Measurements from ENCODE around the gene KRTAP10-6.
"Not testable (repeated sequence)": the region's sequence is repeated elsewhere in the genome, so short reads cannot be mapped to it uniquely, and the experiment has no call there.

Gene KRTAP10-6

DNA sequence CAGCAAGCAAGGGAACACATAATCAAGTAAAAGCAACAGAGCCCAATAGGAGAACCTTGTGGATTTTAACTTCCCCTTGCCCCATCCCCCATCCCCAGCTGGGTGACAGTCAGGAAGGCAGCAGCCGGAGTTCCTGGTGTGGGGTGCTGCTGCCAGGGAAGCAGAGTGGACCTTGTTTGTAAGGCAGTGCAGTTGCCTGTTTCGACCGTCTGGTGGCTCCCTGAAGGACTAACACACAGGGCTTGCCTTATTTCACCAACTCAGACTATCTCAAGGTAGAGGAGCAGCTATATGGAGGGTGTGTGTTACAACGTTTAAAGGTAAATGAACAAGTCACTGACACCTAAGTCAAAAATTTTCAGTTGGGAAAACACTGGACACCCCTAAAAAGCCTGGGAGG, 26.2 kb upstream of the KRTAP10-6 start:
- in situ Hi-C loops (cut with MboI; ENCODE audit: low sequenced_read_pairs): no loop called here

DNA sequence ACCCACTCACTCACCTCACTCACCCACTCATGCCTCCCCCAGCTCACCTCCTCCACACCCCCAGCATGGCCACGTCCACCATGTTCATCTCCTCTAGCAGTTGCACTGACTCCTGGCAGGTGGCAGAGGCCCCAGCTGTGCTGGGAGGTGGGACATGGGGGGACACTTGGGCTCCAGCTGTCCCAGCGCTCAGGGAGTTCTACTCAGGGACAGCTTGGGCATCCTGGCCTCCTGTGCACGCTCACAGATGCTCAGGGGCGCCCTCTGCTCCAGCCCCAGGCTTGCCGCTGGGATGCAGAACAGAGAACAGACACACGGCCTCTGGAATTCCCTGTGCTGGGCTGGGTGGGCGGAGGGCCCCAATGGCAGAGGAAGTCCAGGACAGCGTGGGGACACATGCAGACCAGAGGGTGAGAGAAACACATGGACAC, 24.8 kb upstream of the KRTAP10-6 start:
- in situ Hi-C loops (cut with MboI; ENCODE audit: low sequenced_read_pairs): no loop called here

- in situ Hi-C loops (cut with MboI; ENCODE audit: low sequenced_read_pairs): no loop called here
These were observed 24.3 kb upstream of the KRTAP10-6 start for GRCh38 chr21:44616591-44616926.

DNA sequence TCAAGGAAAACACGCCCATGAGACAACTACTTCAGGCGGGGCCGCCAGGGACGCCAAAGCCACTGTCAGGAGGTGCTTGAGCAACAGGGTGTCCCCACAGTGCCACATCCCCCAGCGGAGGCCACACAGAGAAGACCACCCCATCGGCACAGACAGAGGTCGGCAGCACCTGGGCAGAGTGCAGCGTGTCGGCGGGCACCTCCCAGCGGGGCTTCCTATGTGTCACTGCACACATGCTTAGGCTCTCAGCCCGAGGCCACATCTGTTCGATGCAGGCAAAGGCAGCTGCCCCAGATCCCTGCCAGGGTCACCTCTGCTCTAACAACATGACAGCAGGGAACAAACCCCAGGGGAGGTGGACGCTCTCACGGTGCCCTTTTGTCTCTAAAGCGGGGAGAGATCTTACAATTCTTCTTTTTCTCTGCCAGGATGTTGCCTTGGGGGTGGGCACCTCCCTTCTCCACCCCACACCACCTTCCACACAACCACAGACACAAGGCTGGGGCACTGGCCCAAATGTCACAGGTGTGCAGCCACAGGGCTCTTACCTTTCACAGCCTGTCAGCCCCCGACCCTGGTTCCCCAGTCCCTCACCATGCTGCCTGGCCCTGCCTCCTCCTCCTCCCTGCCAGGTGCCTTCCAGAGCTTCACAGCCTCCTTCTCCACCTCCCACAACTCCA, 23.7 kb upstream of the KRTAP10-6 start:
- in situ Hi-C loops (cut with MboI; ENCODE audit: low sequenced_read_pairs): no loop called here

GRCh38 chr21:44615466-44615865, 23.2 kb upstream of the KRTAP10-6 start:
- in situ Hi-C loops (cut with MboI; ENCODE audit: low sequenced_read_pairs): no loop called here

- in situ Hi-C loops (cut with MboI; ENCODE audit: low sequenced_read_pairs): no loop called here
These were observed 22.7 kb upstream of the KRTAP10-6 start for GRCh38 chr21:44614961-44615391.

DNA sequence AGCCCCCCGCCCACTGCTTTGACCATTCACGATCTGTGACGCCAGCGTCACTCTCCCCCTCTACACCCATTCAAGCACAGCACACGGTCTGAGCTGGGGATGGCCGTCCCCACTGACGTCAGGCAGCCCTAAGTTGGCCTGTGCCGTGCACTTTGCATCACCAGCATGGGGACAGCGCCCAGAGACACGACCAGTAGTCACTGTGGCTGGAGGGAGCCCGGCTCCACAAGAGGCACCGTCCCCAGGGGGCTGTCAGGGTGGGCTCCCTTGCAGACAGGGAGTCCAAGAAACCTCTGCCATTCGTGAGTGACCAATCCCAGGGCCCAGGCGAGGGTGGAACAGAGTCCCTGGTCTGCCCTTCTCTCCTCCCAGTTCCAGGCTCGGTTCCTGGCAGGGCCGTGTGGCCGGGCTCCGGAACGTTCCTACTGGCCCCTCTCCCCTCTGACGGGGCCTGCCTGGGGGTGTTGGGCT, 21.9 kb upstream of the KRTAP10-6 start:
- in situ Hi-C loops (cut with MboI; ENCODE audit: low sequenced_read_pairs): no loop called here

- in situ Hi-C loops (cut with MboI; ENCODE audit: low sequenced_read_pairs): no loop called here
These were observed 21.3 kb upstream of the KRTAP10-6 start for GRCh38 chr21:44613386-44614155.

DNA sequence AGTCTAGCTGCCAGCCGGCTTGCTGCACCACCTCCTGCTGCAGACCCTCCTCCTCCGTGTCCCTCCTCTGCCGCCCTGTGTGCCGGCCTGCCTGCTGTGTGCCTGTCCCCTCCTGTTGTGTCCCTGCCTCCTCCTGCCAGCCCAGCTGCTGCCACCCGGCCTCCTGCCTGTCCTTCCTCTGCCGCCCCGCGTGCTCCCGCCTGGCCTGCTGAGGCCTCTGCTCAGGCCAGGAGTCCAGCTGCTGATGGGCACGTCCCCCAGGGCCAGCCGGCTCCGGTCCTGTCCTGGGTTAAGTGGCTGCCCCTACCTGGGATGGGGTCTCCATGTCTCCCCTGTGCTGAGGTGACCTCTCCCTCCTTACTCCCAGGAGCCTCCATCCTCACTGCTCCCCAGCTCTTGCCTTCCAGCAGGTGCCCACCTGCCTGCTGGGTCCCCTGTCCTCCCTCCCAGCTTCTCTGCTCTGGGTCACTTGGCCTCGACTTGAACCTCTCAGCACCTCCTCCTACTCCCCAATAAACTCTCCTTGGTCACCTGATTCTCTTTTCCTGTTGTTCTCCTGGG, 20.4 kb upstream of the KRTAP10-6 start:
- in situ Hi-C loops (cut with MboI; ENCODE audit: low sequenced_read_pairs): no loop called here

- in situ Hi-C loops (cut with MboI; ENCODE audit: low sequenced_read_pairs): no loop called here
These were observed 19.8 kb upstream of the KRTAP10-6 start, which contains the start of gene KRTAP10-8 for GRCh38 chr21:44612029-44612486. Gene KRTAP10-8 (plus strand): TSS chr21:44612079. CDS start chr21:44612101, 22 bp downstream.

GRCh38 chr21:44611551-44611950, 19.2 kb upstream of the KRTAP10-6 start:
- in situ Hi-C loops (cut with MboI; ENCODE audit: low sequenced_read_pairs): no loop called here

DNA sequence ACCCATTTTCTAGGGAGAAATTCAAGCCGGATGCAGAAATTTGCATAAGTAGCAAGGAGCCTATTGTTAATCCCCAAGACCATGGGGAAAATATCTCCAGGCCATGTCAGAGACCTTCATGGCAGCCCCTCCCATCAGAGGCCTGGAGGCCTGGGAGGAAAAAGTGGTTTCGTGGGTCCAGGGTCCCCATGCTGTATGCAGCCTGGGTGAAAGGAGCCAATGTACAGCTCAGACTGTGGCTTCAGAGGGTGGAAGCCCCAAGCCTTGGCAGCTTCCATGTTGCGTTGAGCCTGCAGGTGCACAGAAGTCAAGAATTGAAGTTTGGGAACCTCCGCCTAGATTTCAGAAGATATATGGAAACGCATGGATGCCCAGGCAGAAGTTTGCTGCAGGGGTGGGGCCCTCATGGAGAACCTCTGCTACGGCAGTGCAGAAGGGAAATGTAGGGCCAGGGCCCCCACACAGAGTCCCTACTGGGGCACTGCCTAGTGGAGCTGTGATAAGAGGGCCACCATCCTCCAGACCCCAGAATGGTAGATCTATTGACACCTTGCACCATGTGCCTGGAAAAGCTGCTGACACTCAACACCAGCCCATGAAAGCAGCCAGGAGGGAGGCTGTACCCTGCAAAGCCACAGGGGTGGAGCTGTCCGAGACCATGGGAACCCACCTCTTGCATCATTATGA, 18.0 kb upstream of the KRTAP10-6 start:
- in situ Hi-C loops (cut with MboI; ENCODE audit: low sequenced_read_pairs): not testable (repeated sequence)

DNA sequence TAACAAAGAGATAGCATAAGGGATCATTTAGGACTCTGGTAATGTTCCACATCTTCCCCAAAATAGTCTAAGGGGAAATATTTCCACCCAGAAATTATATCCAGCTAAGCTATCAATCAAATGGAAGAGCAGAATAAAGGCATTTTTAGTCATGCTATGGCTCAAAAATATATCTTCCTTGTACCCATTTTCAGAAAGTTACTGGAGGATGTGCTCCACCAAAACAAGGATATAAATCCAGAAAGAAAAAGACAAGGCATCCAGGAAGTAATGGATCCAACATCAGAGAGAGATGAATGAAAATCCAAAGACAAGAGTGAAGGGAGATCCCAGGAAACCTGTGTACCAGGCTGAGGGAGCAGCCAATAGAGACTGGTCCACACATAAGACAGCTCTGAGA, 16.9 kb upstream of the KRTAP10-6 start:
- in situ Hi-C loops (cut with MboI; ENCODE audit: low sequenced_read_pairs): no loop called here

DNA sequence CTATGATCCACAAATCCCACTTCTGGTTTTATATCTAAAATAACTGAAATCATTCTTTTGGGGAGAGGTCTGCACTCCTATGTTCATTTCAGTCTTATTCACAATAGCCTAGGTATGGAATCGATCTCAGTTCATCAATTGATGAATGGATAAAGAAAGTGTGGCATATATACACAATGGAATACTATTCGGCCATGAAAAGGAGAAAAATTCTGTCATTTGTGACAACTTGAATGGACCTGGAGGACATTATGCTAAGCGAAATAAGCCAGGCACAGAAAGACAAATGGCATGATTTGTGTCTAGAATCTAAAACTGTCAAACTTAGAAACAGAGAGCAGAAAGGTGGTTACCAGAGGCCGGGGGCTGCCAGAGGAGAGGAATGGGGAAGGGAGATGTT, 14.2 kb upstream of the KRTAP10-6 start:
- in situ Hi-C loops (cut with MboI; ENCODE audit: low sequenced_read_pairs): no loop called here

- in situ Hi-C loops (cut with MboI; ENCODE audit: low sequenced_read_pairs): no loop called here
These were observed 11.6 kb upstream of the KRTAP10-6 start for GRCh38 chr21:44603911-44604310.

DNA sequence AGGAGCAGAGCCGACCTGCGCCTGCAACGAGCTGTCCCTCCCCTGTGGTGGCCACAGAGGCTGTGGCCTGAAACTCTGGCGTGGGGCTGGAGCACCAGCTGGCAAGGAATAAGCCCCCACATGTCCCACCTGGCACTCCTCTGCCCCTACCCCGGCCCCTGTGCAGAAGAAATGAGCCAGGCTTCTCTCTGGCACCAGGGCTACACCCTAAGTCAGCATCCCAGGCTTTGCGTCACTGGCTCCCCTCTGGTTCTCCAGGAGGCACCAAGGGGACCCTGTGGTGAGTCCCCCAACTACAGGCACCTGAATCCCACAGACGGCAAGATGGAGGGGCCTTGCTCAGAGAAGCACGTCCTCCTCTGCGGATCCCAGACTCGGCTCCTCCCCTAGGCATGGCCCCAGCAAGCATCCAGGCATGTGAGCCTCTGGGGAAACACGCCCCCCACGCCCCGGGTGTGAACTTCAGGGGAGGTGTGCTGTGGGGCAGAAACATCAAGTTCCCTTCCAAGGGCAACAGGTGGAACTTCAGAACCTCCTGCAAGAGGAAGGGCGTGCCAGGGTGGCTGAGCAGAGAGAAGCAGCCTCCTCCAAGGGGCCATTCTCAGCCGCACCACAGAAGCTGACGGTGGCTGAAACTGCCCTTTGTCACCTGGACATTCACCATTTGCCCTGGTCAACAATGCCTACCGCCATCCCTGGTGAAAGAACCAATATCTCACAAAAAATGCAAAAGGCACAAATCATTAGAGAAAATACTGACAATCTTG, 11.0 kb upstream of the KRTAP10-6 start:
- in situ Hi-C loops (cut with MboI; ENCODE audit: low sequenced_read_pairs): no loop called here

DNA sequence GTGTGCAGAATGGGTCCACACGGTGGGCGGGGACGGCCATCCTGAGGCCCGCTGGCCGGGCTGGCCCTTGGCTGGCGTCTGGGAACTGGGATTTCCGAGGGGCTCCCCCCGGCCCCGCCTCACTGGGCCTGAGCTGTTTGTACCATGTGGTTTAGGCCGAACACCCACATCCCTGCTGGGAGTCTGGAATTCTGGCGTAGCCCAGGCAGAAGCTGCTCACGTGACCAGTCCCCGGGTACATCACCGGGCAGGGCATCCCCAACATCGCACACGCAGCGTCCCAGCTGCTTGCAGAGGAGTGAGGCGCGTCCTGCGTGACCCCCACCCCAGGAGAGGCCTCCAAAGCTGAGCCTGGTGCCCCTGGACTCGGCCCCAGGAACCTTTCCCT, 10.2 kb upstream of the KRTAP10-6 start:
- in situ Hi-C loops (cut with MboI; ENCODE audit: low sequenced_read_pairs): no loop called here

DNA sequence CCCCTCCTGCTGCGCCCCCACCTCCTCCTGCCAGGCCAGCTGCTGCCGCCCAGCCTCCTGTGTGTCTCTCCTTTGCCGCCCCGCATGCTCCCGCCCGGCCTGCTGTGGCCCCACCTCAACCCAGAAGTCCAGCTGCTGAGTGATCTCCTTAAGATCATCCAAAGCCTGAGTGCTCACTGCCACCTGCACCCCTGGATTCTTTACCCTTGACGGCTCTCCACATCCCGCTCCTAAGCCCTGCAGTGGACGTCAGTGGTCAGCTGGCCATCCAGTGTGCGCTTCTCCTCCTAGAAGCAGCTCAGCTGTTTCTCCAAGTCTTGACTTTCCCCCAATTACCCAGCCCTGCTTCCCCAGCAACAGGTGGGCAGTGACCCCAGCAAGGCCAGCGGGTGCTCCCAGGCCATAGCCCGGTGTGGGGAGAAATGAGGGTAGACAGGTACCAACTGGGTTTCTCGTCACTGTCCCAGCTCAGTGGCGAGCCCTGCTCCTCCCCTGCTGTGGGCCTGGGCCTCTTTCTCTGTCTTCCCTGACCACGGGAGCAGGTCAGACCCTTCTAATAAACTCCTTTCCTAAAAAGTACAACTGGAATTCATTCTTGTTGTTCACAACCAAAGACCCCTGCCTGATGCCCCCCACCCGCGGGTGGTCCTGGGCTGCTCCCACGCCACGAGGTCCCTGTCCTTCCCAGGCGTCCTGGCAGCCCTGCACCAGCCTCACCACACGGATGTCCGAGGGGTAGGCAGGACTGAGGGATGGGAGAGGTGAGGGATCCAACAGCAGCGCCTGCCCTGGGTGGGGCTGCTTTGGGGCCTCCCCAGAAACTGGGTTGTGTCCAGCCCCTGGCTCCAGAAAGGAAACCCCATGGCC, 9.5 kb upstream of the KRTAP10-6 start:
- in situ Hi-C loops (cut with MboI; ENCODE audit: low sequenced_read_pairs): no loop called here

DNA sequence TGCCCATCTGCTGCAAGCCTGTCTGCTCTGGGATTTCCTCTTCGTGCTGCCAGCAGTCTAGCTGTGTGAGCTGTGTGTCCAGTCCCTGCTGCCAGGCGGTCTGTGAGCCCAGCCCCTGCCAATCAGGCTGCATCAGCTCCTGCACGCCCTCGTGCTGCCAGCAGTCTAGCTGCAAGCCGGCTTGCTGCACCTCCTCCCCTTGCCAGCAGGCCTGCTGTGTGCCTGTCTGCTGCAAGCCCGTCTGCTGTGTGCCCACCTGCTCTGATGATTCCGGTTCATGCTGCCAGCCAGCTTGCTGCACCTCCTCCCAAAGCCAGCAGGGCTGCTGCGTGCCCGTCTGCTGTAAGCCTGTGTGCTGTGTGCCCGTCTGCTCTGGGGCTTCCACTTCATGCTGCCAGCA, 8.8 kb upstream of the KRTAP10-6 start:
- in situ Hi-C loops (cut with MboI; ENCODE audit: low sequenced_read_pairs): not testable (repeated sequence)

All from hTERT RPE-1 (cell line).